HL-60 (cell line): ENCODE results near the gene NKD2.

Source experiments
- DNase-seq, 2 experiments: peaks; one replicate each; pipeline ENCODE4 v3.0.0-alpha.2; 2010 to 2020; ENCODE audit warnings: low read depth in 1 of 2, low spot score in 1 of 2
- H3K27ac ChIP-seq: fragments of 250-450 bp; sonication (Bioruptor Pico); replicated peaks from 2 replicates; pipeline ENCODE4 v1.5.1; 2020; ENCODE audit warnings: mild to moderate bottlenecking, moderate library complexity
- H3K27me3 ChIP-seq: fragments of 250-450 bp; sonication (Bioruptor Pico); 2 replicates; pipeline ENCODE4 v1.5.1; 2021; ENCODE audit warnings: mild to moderate bottlenecking, moderate library complexity; ENCODE audit not compliant: insufficient read depth, poor library complexity, severe bottlenecking
- H3K4me3 ChIP-seq: replicated peaks from 2 replicates; pipeline ENCODE4 v1.5.1; 2011; ENCODE audit warnings: mild to moderate bottlenecking, control low read depth, low read length; ENCODE audit not compliant: insufficient read depth
- CTCF ChIP-seq: IDR thresholded peaks from one replicate; pipeline ENCODE4 v1.5.1; 2011; ENCODE audit warnings: low read length, control low read depth, inconsistent platforms; ENCODE audit not compliant: insufficient read depth
- GABPA ChIP-seq: IDR thresholded peaks from 2 replicates; pipeline ENCODE4 v1.6.1; 2012; ENCODE audit warnings: low read depth
- POLR2AphosphoS5 ChIP-seq: IDR thresholded peaks from 2 replicates; pipeline ENCODE4 v1.6.1; 2012; ENCODE audit warnings: low read depth
- REST ChIP-seq: IDR thresholded peaks from 2 replicates; pipeline ENCODE4 v1.6.1; 2012; ENCODE audit warnings: low read depth; ENCODE audit not compliant: insufficient replicate concordance
- SPI1 ChIP-seq: IDR thresholded peaks from 2 replicates; pipeline ENCODE4 v1.6.1; 2012; ENCODE audit warnings: low read depth, mild to moderate bottlenecking, borderline replicate concordance

NKD2 gene

DNA sequence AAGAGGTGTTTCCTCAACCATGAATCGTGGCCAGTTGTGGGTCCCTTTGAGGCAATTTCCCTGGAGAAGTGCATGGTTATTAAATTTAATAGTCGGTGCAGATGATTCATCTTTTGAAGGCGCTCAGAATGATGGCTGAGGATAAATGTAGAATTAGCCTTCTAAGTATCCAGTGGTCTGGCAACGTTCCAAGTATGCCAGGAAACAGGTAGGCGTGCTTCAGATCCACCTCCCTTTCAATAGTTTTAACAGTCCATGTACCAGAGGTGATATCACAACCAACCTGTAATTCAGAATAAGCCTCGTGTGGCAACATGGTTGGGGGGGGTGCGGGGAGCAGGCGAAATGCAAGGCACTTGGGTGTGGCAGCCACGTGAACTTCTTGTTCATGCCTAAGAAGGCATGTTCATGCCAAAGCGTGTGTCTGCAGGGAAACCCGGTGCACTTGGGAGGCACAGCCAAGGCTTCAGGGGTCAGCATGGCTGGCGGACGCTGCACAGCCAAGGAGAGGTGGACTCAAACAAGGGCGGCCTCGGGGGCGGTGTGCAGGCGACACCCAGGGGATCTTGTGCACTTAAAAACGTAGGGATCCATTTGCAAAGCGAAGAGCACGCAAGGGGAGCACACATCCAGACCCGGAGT lies 5.2 kb upstream of the NKD2 start:
- Histone ChIP-seq H3K27ac (no peak overlapping the region), H3K27me3 (peaks cover 38% of the 10 kb centered on the region), H3K4me3 (no peak overlapping the region)
- DNase-seq, result no peak
- no peak for TF ChIP-seq POLR2AphosphoS5
- TF ChIP-seq SPI1, result no peak
- TF ChIP-seq GABPA, result no peak
- TF ChIP-seq REST, result no peak

GRCh38 chr5:1004461-1005248 lies 3.9 kb upstream of the NKD2 start:
- peaks cover 36% of the 10 kb centered on the region for H3K27me3 ChIP-seq
- no peak overlapping the region for H3K27ac ChIP-seq
- DNase-seq, result peak in 1 of 2 experiments; percentile 29
- no peak overlapping the region for H3K4me3 ChIP-seq
- TF ChIP-seq POLR2AphosphoS5 (no peak), CTCF (peak; percentile 13), REST (no peak)

GRCh38 chr5:1005249-1005851 lies 3.3 kb upstream of the NKD2 start:
- Histone ChIP-seq H3K27ac (no peak overlapping the region), H3K4me3 (no peak overlapping the region), H3K27me3 (peaks cover 43% of the 10 kb centered on the region)
- no peak for TF ChIP-seq GABPA
- TF ChIP-seq POLR2AphosphoS5, result no peak
- no peak for TF ChIP-seq REST
- no peak for TF ChIP-seq SPI1
- TF ChIP-seq CTCF, result no peak
- DNase-seq, result no peak
